ENCODE data around the gene FIBCD1.

FIBCD1 gene

DNA sequence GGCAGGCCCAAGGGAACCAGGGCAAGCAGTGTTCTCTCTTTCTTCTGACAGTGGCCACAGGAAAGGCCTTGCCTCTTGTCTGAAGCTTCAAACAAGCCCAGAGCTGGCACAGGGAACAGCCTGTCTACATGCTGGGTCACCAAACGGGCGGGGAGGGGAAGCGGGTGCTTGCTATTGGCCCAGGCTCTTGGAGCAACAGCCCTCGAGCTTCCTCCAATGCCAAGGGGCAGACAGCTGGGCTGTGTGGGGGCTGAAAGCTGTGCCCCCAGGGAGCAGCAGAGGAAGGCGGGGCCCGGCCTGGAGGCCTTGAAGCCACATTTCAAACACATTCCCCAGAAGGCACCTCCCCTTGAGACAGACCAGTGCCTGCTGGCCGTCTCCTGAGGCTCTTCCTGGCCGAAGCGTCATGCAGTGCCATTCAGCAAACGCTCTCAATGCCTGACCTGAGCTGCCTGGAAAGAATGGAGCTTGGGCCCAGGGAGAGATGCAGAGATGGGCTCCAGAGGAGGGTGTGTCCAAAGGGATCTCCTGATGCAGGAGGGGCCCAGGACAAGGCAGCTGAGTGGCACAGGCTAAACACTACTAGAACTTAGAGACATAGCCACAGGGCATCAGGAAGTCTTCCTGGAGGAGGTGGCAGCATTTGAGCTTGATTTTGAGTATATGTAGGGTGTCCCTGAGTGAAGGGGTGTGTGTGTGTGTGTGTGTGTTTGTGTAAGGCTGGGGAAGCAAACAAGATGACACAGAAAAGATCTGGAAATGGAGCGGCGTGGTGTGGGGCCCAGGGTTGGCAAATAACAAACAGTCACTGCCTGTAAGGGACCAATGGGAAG is 2.5 kb downstream of the FIBCD1 start:
- DNase-seq (ENCODE audit: low read depth in 2 of 2): peak; percentile 85 to 95
- TF ChIP-seq, protein P1, sequence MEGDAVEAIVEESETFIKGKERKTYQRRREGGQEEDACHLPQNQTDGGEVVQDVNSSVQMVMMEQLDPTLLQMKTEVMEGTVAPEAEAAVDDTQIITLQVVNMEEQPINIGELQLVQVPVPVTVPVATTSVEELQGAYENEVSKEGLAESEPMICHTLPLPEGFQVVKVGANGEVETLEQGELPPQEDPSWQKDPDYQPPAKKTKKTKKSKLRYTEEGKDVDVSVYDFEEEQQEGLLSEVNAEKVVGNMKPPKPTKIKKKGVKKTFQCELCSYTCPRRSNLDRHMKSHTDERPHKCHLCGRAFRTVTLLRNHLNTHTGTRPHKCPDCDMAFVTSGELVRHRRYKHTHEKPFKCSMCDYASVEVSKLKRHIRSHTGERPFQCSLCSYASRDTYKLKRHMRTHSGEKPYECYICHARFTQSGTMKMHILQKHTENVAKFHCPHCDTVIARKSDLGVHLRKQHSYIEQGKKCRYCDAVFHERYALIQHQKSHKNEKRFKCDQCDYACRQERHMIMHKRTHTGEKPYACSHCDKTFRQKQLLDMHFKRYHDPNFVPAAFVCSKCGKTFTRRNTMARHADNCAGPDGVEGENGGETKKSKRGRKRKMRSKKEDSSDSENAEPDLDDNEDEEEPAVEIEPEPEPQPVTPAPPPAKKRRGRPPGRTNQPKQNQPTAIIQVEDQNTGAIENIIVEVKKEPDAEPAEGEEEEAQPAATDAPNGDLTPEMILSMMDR (IDR thresholded peaks at IDR 0.05; ENCODE audit: low read depth, low read length): no peak

DNA sequence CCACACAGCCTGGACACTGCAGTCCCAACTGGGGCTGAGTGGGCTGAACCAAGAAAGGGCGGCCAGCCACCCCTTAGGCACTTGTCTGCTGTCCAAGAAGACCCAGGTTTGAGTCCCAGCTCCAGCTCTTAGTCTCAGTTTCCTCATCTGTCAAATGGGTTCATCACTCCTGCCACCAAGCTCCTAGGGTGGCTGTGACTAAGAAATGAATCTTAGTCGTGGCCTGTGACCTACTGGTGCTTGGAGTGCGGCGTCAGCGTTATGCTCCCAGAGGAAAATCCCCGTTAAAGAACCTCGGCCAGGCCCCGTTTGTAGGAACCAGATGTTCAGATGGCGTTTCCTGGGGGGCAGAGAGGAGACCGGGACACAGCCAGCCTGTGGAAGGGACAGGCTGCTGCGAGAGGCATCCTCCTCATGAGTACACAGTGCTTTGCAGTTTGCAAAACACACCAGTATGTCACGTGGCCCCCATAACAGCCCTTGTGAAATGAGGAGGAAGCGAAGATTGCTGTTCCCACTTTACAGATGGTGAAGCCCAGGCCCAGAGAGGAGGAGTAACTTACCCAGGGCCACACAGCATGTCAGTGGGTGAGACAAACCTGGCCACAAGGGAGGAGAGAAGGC is 3.3 kb downstream of the FIBCD1 start:
- DNase-seq (ENCODE audit: low read depth in 2 of 2): peak in 1 of 2 donors; percentile 60
- no peak overlapping the region for H3K4me3 ChIP-seq (replicated peaks in 1 of 2; ENCODE audit: low read depth in 2 of 2, low read length in 2 of 2)
- TF ChIP-seq, protein P1 (IDR thresholded peaks at IDR 0.05; ENCODE audit: low read depth, low read length): no peak

More for the DNA sequence above, 2.5 kb downstream of the FIBCD1 start:
- no peak overlapping the region for H3K4me3 ChIP-seq (replicated peaks in 1 of 2; ENCODE audit: low read depth in 2 of 2, low read length in 2 of 2)

DNA sequence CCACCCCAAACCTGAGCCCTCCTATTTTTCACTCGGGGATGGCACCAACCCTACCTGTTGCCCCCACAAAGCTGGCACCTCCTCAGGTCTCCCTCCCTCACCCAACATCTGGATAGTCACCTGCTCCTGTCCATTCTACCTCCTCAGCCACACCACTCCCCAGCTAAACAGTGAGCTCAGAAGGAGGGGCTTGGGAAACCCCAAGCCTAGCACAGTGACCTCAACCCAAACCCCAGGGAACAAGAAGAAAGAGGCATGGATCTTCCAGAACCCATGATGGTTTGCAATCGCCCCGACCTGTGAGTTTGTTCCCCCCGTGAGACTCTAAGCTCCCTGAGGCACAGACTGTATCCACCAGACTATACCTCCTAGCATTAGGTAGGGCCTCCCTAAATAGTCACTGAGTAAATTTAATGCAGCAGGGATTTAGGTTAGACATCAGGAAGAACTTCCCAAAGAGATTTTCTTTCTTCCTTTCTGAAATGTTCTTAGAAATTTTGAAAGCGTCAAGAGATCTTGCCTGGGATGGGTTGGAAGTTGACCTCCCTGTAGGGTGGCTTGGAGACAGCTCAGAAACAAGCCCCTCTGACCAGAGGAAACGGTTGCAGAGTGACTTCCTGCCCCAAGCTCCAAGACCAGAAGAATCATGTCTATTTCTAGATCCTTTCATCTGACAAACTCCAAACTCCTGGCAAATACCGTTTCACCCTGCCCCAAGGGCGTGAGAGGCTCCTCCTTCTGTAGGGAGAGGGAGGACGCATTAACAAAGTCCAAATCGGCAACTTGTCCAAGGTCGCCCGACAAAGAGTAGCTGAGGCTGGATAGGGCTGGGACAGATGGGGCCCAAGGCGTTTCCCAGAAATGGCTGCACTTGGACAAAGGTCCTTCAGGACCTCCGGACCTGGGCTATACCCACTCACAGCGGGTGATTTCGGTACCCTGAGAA is 4.1 kb downstream of the FIBCD1 start:
- no peak overlapping the region for H3K4me3 ChIP-seq (replicated peaks in 1 of 2; ENCODE audit: low read depth in 2 of 2, low read length in 2 of 2)
- TF ChIP-seq, protein P1 (IDR thresholded peaks at IDR 0.05; ENCODE audit: low read depth, low read length): no peak
- DNase-seq (ENCODE audit: low read depth in 2 of 2): peak; percentile 22 to 31

DNA sequence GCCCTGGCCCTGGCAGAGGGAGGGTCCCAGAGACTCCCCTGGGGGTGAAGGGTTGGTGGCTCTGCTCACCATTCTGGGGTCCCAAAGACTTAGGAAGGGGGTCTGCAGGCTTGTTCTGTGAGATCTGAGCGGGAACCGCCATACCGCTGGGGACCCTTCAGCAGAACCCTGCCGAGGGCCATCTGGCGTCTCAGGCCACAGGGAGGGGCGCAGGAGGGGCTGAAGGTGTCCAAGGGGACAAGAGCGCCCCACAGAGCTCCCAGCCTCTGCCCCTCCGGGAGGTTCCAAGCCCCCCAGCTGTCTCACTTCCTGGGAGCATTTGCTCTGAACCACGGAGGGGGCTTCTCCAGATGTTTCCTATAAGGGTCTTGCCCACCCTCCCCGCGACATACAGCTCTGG is 4.8 kb downstream of the FIBCD1 start:
- H3K4me3 ChIP-seq (replicated peaks in 1 of 2; ENCODE audit: low read depth in 2 of 2, low read length in 2 of 2): no peak overlapping the region
- DNase-seq (ENCODE audit: low read depth in 2 of 2): no peak
- TF ChIP-seq, protein P1 (IDR thresholded peaks at IDR 0.05; ENCODE audit: low read depth, low read length): no peak

DNA sequence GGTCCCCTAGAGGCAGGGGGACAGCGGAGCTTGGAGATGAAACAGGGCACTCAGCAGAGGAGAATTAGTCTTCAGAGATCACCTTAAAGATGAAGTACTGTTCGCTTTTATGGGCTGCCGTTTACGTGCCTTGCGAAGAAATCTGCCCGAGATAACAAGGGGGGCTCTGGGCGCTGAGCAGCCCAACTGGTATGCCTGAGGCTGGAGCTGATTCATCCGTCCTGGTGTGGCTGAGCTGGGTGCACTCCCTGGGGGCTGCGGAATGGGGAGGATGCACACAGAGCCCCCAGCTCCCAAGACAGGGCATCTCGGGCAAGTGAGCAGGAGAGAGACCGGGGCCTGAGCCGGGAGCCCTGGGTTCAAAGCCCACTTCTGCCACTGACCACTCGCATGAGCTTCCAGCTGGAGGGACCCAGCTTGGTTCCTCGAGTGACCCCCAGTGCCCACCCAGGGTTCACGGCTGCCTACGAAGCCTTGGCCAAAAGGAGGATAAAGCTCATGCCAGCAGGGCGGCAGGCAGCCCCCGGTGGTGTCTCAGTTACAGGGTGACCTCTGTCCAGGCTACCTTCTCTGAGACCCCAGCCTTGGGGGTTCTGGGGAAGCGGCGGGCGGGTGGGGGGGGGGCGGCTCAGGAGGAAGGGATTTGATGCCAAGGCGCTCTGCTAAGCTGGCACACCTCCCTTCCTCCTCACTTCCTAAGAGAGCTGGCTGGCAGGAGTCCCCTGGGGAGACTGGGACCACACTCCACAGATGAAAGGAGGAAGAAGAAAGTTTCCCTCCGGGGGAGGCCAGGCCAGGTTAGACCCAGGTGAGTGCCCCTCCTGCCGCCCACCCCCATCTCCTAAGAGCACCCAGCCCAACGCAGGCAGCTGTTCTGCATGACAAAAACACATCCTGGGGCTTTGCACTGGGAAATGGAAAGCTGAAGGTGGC is 5.7 kb downstream of the FIBCD1 start:
- peak overlapping the region in 1 of 2 donors; percentile 4 for H3K4me3 ChIP-seq (replicated peaks in 1 of 2; ENCODE audit: low read depth in 2 of 2, low read length in 2 of 2)
- TF ChIP-seq, protein P1 (IDR thresholded peaks at IDR 0.05; ENCODE audit: low read depth, low read length): no peak
- DNase-seq (ENCODE audit: low read depth in 2 of 2): peak; percentile 63 to 79

All from cardiac fibroblast (primary cell).